ENCODE data around the gene RUVBL1.

GRCh38 chr3:128068156-128068620 is 55.4 kb downstream of the RUVBL1 start:
- TF ChIP-seq CTCF (conservative IDR thresholded peaks at IDR 0.05; ENCODE audit: low read depth, low read length) (peak; percentile 57), EZH2phosphoT487 (IDR thresholded peaks at IDR 0.05; ENCODE audit: borderline replicate concordance, low read length) (no peak), EZH2 (IDR thresholded peaks at IDR 0.05; ENCODE audit: low read length, unreplicated experiment) (no peak)

All from PC-3 (cell line).